Measurements from ENCODE around the gene ZNF611.
"Not testable (repeated sequence)": the region's sequence is repeated elsewhere in the genome, so short reads cannot be mapped to it uniquely, and the experiment has no call there.

DNA sequence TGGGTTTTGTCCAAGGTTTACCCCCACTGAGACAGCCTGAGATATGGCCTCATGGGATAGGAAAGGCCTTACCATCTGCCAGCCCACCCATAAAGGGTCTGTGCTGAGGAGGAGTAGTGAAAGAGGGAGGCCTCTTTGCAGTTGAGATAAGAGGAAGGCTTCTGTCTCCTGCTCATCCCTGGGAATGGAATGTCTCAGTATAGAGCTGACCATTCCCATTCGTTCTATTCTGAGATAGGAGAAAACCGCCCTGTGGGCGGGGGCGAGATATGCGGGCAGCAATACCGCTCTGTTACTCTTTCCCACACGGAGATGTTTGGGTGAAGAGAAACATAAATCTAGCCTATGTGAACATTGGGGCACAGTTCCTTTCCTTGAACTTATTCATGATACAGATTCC, 6.5 kb upstream of the ZNF611 start:
- not testable (repeated sequence) for TF ChIP-seq CTCF (IDR thresholded peaks at IDR 0.05; ENCODE audit: insufficient read depth, low read length, poor library complexity, severe bottlenecking); EZH2phosphoT487 (conservative IDR thresholded peaks at IDR 0.05; ENCODE audit: low read length)
